ENCODE data around the gene MYL10.

The MYL10 gene

GRCh38 chr7:101563943-101564777 lies 64.9 kb downstream of the MYL10 start:
- no peak for DNase-seq
